GM12878 (cell line): ENCODE data around the gene SNX8.

Experiments
- ATF3 ChIP-seq: IDR thresholded peaks from 2 replicates; pipeline ENCODE4 v1.6.1; 2011; ENCODE audit warnings: low read depth, mild to moderate bottlenecking, low read length, moderate library complexity, borderline replicate concordance; ENCODE audit errors: extremely low read depth
- CBX5 ChIP-seq: sonication (generic); IDR thresholded peaks from 2 replicates; pipeline ENCODE4 v1.6.1; 2016; ENCODE audit warnings: low read depth, moderate library complexity, mild to moderate bottlenecking, inconsistent platforms
- MYC ChIP-seq: IDR thresholded peaks from 2 replicates; pipeline ENCODE4 v1.6.1; 2011; ENCODE audit warnings: mild to moderate bottlenecking, low read length, moderate library complexity, inconsistent platforms; ENCODE audit not compliant: insufficient read depth, insufficient replicate concordance, insufficient read length, severe bottlenecking
- POLR2A ChIP-seq: IDR thresholded peaks from 2 replicates; pipeline ENCODE4 v1.6.1; 2011; ENCODE audit warnings: low read depth, mild to moderate bottlenecking, low read length
- RAD21 ChIP-seq: IDR thresholded peaks from 2 replicates; pipeline ENCODE4 v1.6.1; 2011; ENCODE audit warnings: mild to moderate bottlenecking, low read depth, low read length, moderate library complexity; ENCODE audit not compliant: insufficient read depth
- RFX5 ChIP-seq: IDR thresholded peaks from 2 replicates; pipeline ENCODE4 v1.6.1; 2011; ENCODE audit warnings: low read depth, low read length, improper control_type of control experiment

GRCh38 chr7:2290877-2291276 lies 23.4 kb downstream of the SNX8 start:
- TF ChIP-seq CBX5: no peak
- TF ChIP-seq RFX5: no peak
- no peak for TF ChIP-seq POLR2A
- TF ChIP-seq ATF3: no peak
- TF ChIP-seq RAD21: no peak
- no peak for TF ChIP-seq MYC
